ENCODE results near the gene PRAMEF8.
"Not testable (repeated sequence)": the region's sequence is repeated elsewhere in the genome, so short reads cannot be mapped to it uniquely, and the experiment has no call there.

Gene PRAMEF8

DNA sequence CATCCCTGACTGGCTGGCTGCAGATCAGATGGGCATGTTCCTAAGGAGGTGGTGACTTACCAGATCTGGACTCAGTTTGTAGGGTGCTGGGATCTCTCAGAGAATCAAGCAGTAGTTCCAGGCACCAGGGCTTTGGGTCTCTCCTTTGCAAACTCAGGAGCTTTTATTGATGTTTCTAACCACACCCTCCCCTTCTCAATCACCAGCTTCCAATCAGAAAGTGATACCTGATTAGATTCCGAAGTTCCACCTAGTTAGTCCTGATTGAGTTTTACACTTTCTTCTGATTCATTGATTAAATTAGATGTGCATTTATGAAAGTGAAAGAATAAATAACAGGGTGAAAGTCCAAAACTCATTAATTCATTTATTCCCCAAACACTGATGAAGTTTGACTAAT lies at the start of gene PRAMEF8:
Gene PRAMEF8, minus strand, starts transcription at position 101 of the 400 bp plus-strand sequence. CDS start 1,046 bp downstream, outside the sequence.
- not testable (repeated sequence) for H3K27ac ChIP-seq

- H3K27ac ChIP-seq: not testable (repeated sequence)
Measured at GRCh38 chr1:13315281-13315680, 30.3 kb upstream of the PRAMEF8 start, which contains the start of gene PRAMEF15. Gene PRAMEF15 (plus strand): TSS chr1:13315581. CDS start chr1:13318408, 2,827 bp downstream.

DNA sequence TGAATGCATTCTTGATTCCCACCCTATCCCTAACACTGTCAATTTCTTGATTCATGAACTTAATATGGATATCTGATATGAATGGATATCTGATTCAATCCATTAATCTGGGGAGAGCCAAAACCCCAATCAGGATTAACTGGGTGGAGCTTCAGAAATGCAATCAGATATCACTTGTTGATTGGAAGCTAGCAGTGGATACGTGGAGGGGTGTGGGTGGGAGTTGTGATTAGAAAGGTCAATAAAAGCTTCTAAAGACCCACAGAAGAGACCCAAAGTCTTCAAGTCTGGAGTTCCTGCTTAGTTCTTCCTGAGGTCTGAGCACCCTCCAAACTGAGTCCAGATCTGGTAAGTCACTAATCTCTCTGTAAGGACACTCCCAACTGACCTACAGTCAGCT lies 18.3 kb upstream of the PRAMEF8 start, which contains the start of gene PRAMEF33:
Gene PRAMEF33, plus strand, starts transcription at position 301 of the 400 bp plus-strand sequence. CDS start 2,416 bp downstream, outside the sequence.
- not testable (repeated sequence) for H3K27ac ChIP-seq

GRCh38 chr1:13302197-13302596 lies 17.3 kb upstream of the PRAMEF8 start:
- H3K27ac ChIP-seq: not testable (repeated sequence)

DNA sequence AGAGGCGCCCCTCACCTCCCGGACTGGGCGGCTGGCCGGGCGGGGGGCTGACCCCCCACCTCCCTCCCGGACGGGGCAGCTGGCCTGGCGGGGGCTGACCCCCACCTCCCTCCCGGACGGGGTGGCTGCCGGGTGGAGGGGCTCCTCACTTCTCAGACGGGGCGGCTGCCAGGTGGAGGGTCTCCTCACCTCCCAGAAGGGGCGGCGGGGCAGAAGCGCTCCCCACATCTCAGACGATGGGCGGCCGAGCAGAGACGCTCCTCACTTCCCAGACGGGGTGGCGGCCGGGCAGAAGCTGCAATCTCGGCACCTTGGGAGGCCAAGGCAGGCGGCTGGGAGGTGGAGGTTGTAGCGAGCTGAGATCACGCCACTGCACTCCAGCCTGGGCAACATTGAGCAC lies 13.8 kb upstream of the PRAMEF8 start:
- H3K27ac ChIP-seq: not testable (repeated sequence)

- not testable (repeated sequence) for H3K27ac ChIP-seq
Measured at GRCh38 chr1:13297216-13297931, 12.4 kb upstream of the PRAMEF8 start.

DNA sequence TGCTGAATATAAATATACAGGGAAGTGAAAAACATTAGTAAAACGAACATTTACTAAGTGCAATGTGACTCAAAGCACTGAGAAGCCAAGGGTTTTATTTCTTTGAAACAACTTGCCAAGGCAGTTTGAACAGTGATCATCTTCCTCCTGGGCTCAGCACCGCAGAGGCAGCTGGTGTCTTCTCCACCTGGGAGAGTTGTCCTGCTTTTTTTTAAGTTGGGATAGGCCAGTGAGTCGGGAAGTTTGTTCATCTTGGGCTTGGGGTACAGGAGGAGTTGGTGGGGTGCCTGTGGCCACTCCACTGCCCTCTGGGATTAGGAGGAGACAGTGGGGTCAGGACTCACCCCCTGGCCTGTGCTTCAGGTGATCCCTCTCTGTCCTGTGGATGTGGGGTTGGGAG lies 4.1 kb upstream of the PRAMEF8 start:
- H3K27ac ChIP-seq: not testable (repeated sequence)

DNA sequence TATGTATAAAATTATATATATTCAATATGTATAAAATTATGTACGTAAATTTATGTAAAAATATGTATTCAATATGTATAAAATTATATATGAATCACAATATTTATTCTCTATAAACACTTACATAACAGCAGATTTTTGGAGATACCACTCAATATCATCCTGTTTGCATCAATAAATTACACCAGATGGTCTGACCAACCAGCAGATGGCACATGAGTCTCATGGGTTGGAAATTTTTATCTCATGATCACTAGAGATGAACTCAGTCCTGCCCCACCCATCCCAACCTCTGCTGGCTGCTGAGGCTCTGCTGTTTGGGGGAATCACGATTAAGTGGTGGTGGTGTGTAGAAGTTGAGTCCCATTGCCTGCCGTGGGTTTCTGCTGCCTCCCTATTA lies 5.3 kb downstream of the PRAMEF8 start:
- H3K27ac ChIP-seq: not testable (repeated sequence)

- H3K27ac ChIP-seq: not testable (repeated sequence)
Measured at GRCh38 chr1:13277016-13277415, 7.9 kb downstream of the PRAMEF8 start.

DNA sequence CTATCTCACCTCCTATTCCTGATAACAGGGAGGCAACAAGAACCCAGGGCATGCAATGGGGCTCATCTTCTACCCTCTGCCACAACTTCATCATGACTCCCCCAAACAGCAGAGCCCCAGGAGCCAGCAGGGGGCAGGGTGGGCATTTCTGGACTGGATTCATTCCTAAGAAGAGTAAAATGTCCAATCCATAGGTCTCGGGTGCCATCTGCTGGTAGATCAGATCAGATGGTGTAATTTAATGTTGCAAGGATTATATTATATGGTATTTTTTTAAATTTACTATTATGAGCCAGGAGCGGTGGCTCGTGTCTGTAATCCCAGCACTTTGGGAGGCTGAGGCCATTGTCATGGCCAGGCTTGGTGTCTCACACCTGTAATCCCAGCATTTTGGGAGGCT lies 19.8 kb downstream of the PRAMEF8 start:
- H3K27ac ChIP-seq: not testable (repeated sequence)

DNA sequence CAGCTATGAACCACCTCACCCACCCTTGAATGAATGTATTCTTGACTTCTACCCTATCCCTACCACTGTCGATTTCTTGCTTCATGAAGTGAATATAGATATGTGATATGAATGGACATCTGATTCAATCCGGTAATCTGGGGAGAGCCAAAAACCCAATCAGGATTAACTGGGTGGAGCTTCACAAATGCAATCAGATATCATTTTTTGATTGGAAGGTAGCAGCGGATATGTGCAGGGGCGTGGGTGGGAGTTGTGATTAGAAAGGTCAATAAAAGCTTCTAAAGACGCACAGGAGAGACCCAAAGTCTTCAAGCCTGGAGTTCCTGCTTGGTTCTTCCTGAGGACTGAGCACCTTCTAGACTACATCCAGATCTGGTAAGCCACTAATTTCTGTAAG lies 31.0 kb downstream of the PRAMEF8 start, which contains the start of gene PRAMEF5:
Gene PRAMEF5, plus strand, starts transcription at position 301 of the 400 bp plus-strand sequence. CDS start 5,071 bp downstream, outside the sequence.
- H3K27ac ChIP-seq: not testable (repeated sequence)

GRCh38 chr1:13247122-13247521 lies 37.8 kb downstream of the PRAMEF8 start:
- not testable (repeated sequence) for H3K27ac ChIP-seq

- not testable (repeated sequence) for H3K27ac ChIP-seq
Measured at GRCh38 chr1:13246554-13246871, 38.4 kb downstream of the PRAMEF8 start.

- H3K27ac ChIP-seq: not testable (repeated sequence)
Measured at GRCh38 chr1:13245841-13246553, 38.9 kb downstream of the PRAMEF8 start.

DNA sequence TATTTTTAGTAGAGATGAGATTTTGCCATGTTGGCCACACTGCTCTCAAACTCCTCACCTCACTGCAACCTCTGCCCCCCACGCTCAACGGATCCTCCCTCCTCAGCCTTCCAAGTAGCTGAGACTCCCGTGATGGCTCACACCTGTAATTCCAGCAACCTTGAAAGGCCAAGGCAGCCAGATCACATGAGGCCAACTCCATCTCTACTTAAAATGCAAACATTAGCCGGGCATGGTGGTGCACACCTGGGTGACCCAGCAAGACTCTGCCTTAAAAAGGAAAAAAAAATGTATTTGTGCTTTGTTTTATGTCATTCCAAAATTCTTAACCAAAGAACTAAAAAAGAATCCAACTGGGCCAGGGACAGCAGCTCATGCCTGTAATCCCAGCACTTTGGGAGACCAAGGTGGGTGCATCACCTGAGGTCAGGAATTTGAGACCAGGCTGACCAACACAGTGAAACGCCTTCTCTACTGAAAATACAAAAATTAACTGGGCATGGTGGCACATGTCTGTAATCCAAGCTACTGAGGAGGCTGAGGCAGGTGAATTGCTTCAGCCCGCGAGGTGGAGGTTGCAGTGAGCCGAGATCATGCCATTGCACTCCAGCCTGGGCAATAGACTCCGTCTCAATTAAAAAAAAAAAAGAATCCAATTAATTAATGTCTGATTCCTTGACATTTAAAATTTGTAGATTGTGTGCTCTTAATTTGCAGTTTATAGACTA lies 41.2 kb downstream of the PRAMEF8 start:
- H3K27ac ChIP-seq: not testable (repeated sequence)

GRCh38 chr1:13239633-13240032 lies 45.3 kb downstream of the PRAMEF8 start:
- not testable (repeated sequence) for H3K27ac ChIP-seq

DNA sequence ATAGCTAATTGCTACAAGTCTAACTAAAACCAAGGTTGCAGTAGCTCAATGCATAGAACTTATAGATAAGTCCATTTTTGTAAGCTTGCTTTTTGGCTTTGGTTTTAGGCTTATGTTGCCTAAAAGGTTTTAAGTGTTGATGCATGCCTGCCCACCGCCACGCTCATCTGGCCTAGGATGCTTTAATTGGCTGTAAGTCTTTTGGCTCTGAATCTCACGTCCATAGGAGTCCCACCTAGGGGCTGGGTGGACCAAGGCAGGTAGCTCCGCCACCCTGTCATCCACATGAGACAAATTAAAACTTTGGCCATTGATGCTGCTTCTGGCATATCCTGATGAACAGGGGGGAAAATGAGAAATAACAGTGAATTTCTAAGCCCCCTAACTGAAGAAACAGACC lies 47.4 kb downstream of the PRAMEF8 start:
- not testable (repeated sequence) for H3K27ac ChIP-seq

GRCh38 chr1:13234057-13234456 lies 50.9 kb downstream of the PRAMEF8 start:
- not testable (repeated sequence) for H3K27ac ChIP-seq

DNA sequence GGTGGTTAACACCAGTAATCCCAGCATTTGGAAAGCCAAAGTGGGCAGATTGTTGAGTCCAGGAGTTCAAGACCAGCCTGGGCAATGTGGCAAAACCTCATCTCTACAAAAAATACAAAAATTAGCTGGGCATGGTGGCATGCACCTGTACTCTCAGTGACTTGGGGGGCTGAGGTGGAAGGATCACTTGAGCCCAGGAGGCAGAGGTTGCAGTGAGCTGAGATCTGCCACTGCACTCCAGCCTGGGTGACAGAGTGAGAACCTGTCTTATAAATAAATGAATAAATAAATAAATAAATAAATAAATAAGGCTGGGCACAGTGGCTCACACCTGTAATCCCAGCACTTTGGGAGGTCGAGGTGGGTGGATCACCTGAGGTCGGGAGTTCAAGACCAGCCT lies 52.9 kb downstream of the PRAMEF8 start:
- not testable (repeated sequence) for H3K27ac ChIP-seq

All from 22Rv1 (cell line).